Spleen (tissue), 11 donors: ENCODE measurements around the gene CRHR2. TPM values are rescaled to one million over a fixed set of nuclear protein-coding genes. Genes with fewer than 3 reads are reported as not detected.

ENCODE experiments used
- DNase-seq: peaks from one replicate; pipeline ENCODE4 v3.0.0-alpha.2; 2020
- H3K27ac ChIP-seq, 8 donors: fragments of 200-600 bp; sonication (generic) in 7 of 8; 1 replicate in 4 of 8; 2 replicates in 4 of 8; pipeline versions ENCODE4 v1.5.0 to v1.8.0; 2016 to 2021; ENCODE audit warnings: inconsistent platforms in 4 of 8, mild to moderate bottlenecking in 4 of 8, moderate library complexity in 1 of 8
- H3K27me3 ChIP-seq, 7 donors: fragments of 200-600 bp; sonication (generic) in 6 of 7; replicated peaks in 1 of 7; 1 replicate in 4 of 7; 2 replicates in 3 of 7; pipeline versions ENCODE4 v1.5.0 to v1.8.0; 2016 to 2021; ENCODE audit warnings: inconsistent platforms in 3 of 7, mild to moderate bottlenecking in 1 of 7
- H3K36me3 ChIP-seq, 6 donors: fragments of 200-600 bp; sonication (generic) in 5 of 6; 1 replicate in 4 of 6; 2 replicates in 2 of 6; pipeline versions ENCODE4 v1.5.0 to v1.8.0; 2016 to 2021; ENCODE audit warnings: inconsistent platforms in 2 of 6
- H3K4me1 ChIP-seq, 6 donors: fragments of 200-600 bp; sonication (generic) in 5 of 6; 1 replicate in 3 of 6; 2 replicates in 3 of 6; pipeline versions ENCODE4 v1.5.0 to v1.8.0; 2016 to 2021; ENCODE audit warnings: inconsistent platforms in 3 of 6
- H3K4me3 ChIP-seq, 8 donors: fragments of 200-600 bp; sonication (generic) in 7 of 8; 1 replicate in 4 of 8; 2 replicates in 4 of 8; pipeline versions ENCODE4 v1.5.0 to v1.8.0; 2016 to 2021; ENCODE audit warnings: inconsistent platforms in 4 of 8, mild to moderate bottlenecking in 4 of 8, moderate library complexity in 2 of 8
- H3K9me3 ChIP-seq, 8 donors: fragments of 200-600 bp; sonication (generic) in 7 of 8; 1 replicate in 4 of 8; 2 replicates in 4 of 8; pipeline versions ENCODE4 v1.5.0 to v1.8.0; 2016 to 2021; ENCODE audit warnings: inconsistent platforms in 4 of 8
- CTCF ChIP-seq, 11 experiments: fragments of 200-600 bp in 7 of 11; fragments of 450-650 bp in 4 of 11; sonication (generic) in 4 of 11; IDR thresholded peaks in 8 of 11; conservative IDR thresholded peaks in 3 of 11; 1 replicate in 7 of 11; 2 replicates in 4 of 11; pipeline versions ENCODE4 v1.4.0 to v1.8.0; 2016 to 2021; ENCODE audit warnings: antibody characterized with exemption in 11 of 11, inconsistent platforms in 4 of 11, mild to moderate bottlenecking in 1 of 11
- POLR2A ChIP-seq, 3 donors: fragments of 450-650 bp; IDR thresholded peaks; one replicate each; pipeline ENCODE4 v1.5.1; 2017; ENCODE audit warnings: antibody characterized with exemption in 3 of 3, mild to moderate bottlenecking in 1 of 3
- POLR2AphosphoS5 ChIP-seq, 3 donors: sonication (generic); formaldehyde crosslinking; IDR thresholded peaks; one replicate each; pipeline ENCODE4 v1.5.1; 2017; ENCODE audit warnings: antibody characterized with exemption in 3 of 3
- WGBS, 5 donors: extraction: QIAGEN DNeasy Blood & Tissue Kit in 3 of 5; methylation state at CpG; one replicate each; pipeline versions ENCODE4 v1.1.5 to v1.1.7; 2013 to 2018; 5-methylcytosine and 5-hydroxymethylcytosine counted together
- intact Hi-C: fragments of 100-400 bp; cut with DNase I; formaldehyde crosslinking; loops from one replicate; pipeline ENCODE4 v1.15.0; 2023; ENCODE audit warnings: low total_unique reads
- polyA plus RNA-seq, 3 donors: library from polyadenylated mRNA; stranded (reverse); fragments of 200-250 nt; gene quantifications; one replicate each; pipeline ENCODE4 v1.2.1, GENCODE V29; 2013
- total RNA-seq, 7 donors: library from RNA; depleted of rRNA in 3 of 7; stranded (reverse); fragments of >200 nt in 3 of 7; fragmentation: NEBNext Ultra II Directional in 4 of 7; extraction: Animal tissue kit (Norgen Biotek cat#: 25700) in 4 of 7; gene quantifications; one replicate each; pipeline versions ENCODE4 v1.1.0 to v1.2.1, GENCODE V29; 2016 to 2021
- donor health status: healthy with polysubstance abuse.
- donor health status: DM: no; HTN: no; CAD: no; lungs with moderate emphysema.
- donor health status: DM: no; HTN: no; CAD: no.
- donor health status: Bipolar disorder and iron deficiency.
- donor health status: healthy.
- donor health status: DM: no; HTN: no; CAD: no.
- donor health status: DM: yes; HTN: yes; CAD: no.

The CRHR2 gene
- total and polyA plus RNA-seq, 10 donors = not detected

GRCh38 chr7:30654296-30655090 is 27.8 kb downstream of the CRHR2 start:
- no peak overlapping the region for H3K27ac ChIP-seq
- DNase-seq = peak; percentile 67
- TF ChIP-seq CTCF (IDR thresholded peaks at IDR 0.05 in 8 of 11, conservative IDR thresholded peaks at IDR 0.05 in 3 of 11) = no peak
- no peak for TF ChIP-seq POLR2AphosphoS5 (IDR thresholded peaks at IDR 0.05)
- TF ChIP-seq POLR2A (IDR thresholded peaks at IDR 0.05) = no peak
- peaks cover 0 to 12% (median 0%) of the 10 kb centered on the region in 6 donors for H3K36me3 ChIP-seq
- no peak overlapping the region for H3K4me3 ChIP-seq
- intact Hi-C loops = no loop called here
- H3K4me1 ChIP-seq = no peaks in the 10 kb centered on the region
- H3K9me3 ChIP-seq = no peaks in the 10 kb centered on the region
- 90 to 94% (median 93%) methylated on average over 14 to 15 of the region's 15 CpGs for whole genome bisulfite sequencing, 5 donors
- no peaks in the 10 kb centered on the region for H3K27me3 ChIP-seq

GRCh38 chr7:30652698-30653641 is 29.3 kb downstream of the CRHR2 start:
- Histone ChIP-seq H3K4me1 (no peaks in the 10 kb centered on the region), H3K27ac (no peak overlapping the region), H3K4me3 (no peak overlapping the region), H3K27me3 (no peaks in the 10 kb centered on the region), H3K36me3 (peaks cover 0 to 13% (median 0%) of the 10 kb centered on the region in 6 donors), H3K9me3 (no peaks in the 10 kb centered on the region)
- WGBS, 5 donors = 82 to 91% (median 88%) methylated on average over 14 to 19 of the region's 19 CpGs
- TF ChIP-seq POLR2AphosphoS5 (IDR thresholded peaks at IDR 0.05) (no peak), CTCF (IDR thresholded peaks at IDR 0.05 in 8 of 11, conservative IDR thresholded peaks at IDR 0.05 in 3 of 11) (no peak), POLR2A (IDR thresholded peaks at IDR 0.05) (no peak)
- DNase-seq = peak; percentile 71
- intact Hi-C loops = no loop called here

GRCh38 chr7:30652132-30652531 is 30.1 kb downstream of the CRHR2 start:
- peak; percentile 58 for DNase-seq
- H3K9me3 ChIP-seq = no peaks in the 10 kb centered on the region
- no peak overlapping the region for H3K27ac ChIP-seq
- H3K4me1 ChIP-seq = no peaks in the 10 kb centered on the region
- intact Hi-C loops = no loop called here
- peaks cover 0 to 22% (median 0%) of the 10 kb centered on the region in 6 donors for H3K36me3 ChIP-seq
- TF ChIP-seq POLR2A (IDR thresholded peaks at IDR 0.05) (no peak), POLR2AphosphoS5 (IDR thresholded peaks at IDR 0.05) (no peak), CTCF (IDR thresholded peaks at IDR 0.05 in 8 of 11, conservative IDR thresholded peaks at IDR 0.05 in 3 of 11) (no peak)
- 77 to 94% (median 84%) methylated on average over 7 of the region's 7 CpGs for WGBS, 5 donors
- H3K27me3 ChIP-seq = no peaks in the 10 kb centered on the region
- H3K4me3 ChIP-seq = no peak overlapping the region

- TF ChIP-seq POLR2A (IDR thresholded peaks at IDR 0.05) = no peak
- no peak for TF ChIP-seq CTCF (IDR thresholded peaks at IDR 0.05 in 8 of 11, conservative IDR thresholded peaks at IDR 0.05 in 3 of 11)
- TF ChIP-seq POLR2AphosphoS5 (IDR thresholded peaks at IDR 0.05) = no peak
Observed at GRCh38 chr7:30650421-30650808, 31.8 kb downstream of the CRHR2 start.

More at GRCh38 chr7:30650421-30650808, 31.8 kb downstream of the CRHR2 start:
- no peak overlapping the region for H3K4me3 ChIP-seq
- H3K36me3 ChIP-seq = peaks cover 0 to 30% (median 0%) of the 10 kb centered on the region in 6 donors
- H3K9me3 ChIP-seq = no peaks in the 10 kb centered on the region
- no peaks in the 10 kb centered on the region for H3K4me1 ChIP-seq
- H3K27ac ChIP-seq = no peak overlapping the region
- intact Hi-C loops = no loop called here
- no peaks in the 10 kb centered on the region for H3K27me3 ChIP-seq
- no peak for DNase-seq
- WGBS, 5 donors = 88 to 93% (median 90%) methylated on average over 6 to 7 of the region's 7 CpGs
